WTC11 (cell line): ENCODE results near the gene PRTN3.
"Not testable (repeated sequence)": the region's sequence is repeated elsewhere in the genome, so short reads cannot be mapped to it uniquely, and the experiment has no call there.

Source experiments
- ATF3 ChIP-seq: sonication (generic); formaldehyde crosslinking; conservative IDR thresholded peaks from 2 replicates; pipeline ENCODE4 v1.8.1; 2022; ENCODE audit warnings: mild to moderate bottlenecking, missing genetic modification reagents
- CBFB ChIP-seq: sonication (generic); formaldehyde crosslinking; IDR thresholded peaks from 2 replicates; pipeline ENCODE4 v1.8.1; 2022; ENCODE audit warnings: mild to moderate bottlenecking, low read depth, missing genetic modification reagents
- GTF2I ChIP-seq: fragments of 250-450 bp; sonication (Bioruptor Pico); conservative IDR thresholded peaks from 2 replicates; pipeline ENCODE4 v1.4.0; 2021; ENCODE audit warnings: mild to moderate bottlenecking
- JAZF1 ChIP-seq: fragments of 250-450 bp; sonication (Bioruptor Pico); IDR thresholded peaks from 2 replicates; pipeline ENCODE4 v1.9.0; 2021; ENCODE audit warnings: moderate library complexity, mild to moderate bottlenecking, inconsistent platforms
- NR3C1 ChIP-seq: sonication (generic); formaldehyde crosslinking; conservative IDR thresholded peaks from 2 replicates; pipeline ENCODE4 v1.8.1; 2023; ENCODE audit warnings: low read depth, mild to moderate bottlenecking, missing genetic modification reagents
- TEAD4 ChIP-seq: sonication (generic); formaldehyde crosslinking; IDR thresholded peaks from 2 replicates; pipeline ENCODE4 v1.8.0; 2022; ENCODE audit warnings: mild to moderate bottlenecking, missing genetic modification reagents
- ZNF317 ChIP-seq: sonication (generic); formaldehyde crosslinking; IDR thresholded peaks from 2 replicates; pipeline ENCODE4 v1.8.1; 2023; ENCODE audit warnings: low read depth, mild to moderate bottlenecking, moderate library complexity, missing genetic modification reagents, borderline replicate concordance
- ZNF416 ChIP-seq: fragments of 250-450 bp; sonication (Bioruptor Pico); IDR thresholded peaks from 2 replicates; pipeline ENCODE4 v1.9.0; 2021; ENCODE audit warnings: mild to moderate bottlenecking, inconsistent platforms
- ZNF512 ChIP-seq: sonication (generic); formaldehyde crosslinking; IDR thresholded peaks from 2 replicates; pipeline ENCODE4 v1.8.1; 2022; ENCODE audit warnings: missing genetic modification reagents, borderline replicate concordance
- TF ChIP-seq, protein P1 (sequence below): sonication (generic); formaldehyde crosslinking; IDR thresholded peaks from 2 replicates; pipeline ENCODE4 v1.8.1; 2023; ENCODE audit warnings: mild to moderate bottlenecking, missing genetic modification reagents
- TF ChIP-seq, protein P2 (sequence below): fragments of 200-600 bp; IDR thresholded peaks from 2 replicates; pipeline ENCODE4 v1.8.0; 2022; ENCODE audit warnings: antibody characterized with exemption
- TF ChIP-seq, protein P3 (sequence below): sonication (generic); formaldehyde crosslinking; IDR thresholded peaks from 2 replicates; pipeline ENCODE4 v1.8.0; 2022; ENCODE audit warnings: mild to moderate bottlenecking, missing genetic modification reagents
- TF ChIP-seq, protein P4 (sequence below): fragments of 250-450 bp; sonication (Bioruptor Pico); IDR thresholded peaks from 2 replicates; pipeline ENCODE4 v1.9.0; 2021; ENCODE audit warnings: moderate library complexity, mild to moderate bottlenecking, inconsistent platforms, borderline replicate concordance

- TF ChIP-seq GTF2I (CRISPR knock-in tag); ZNF512 (CRISPR knock-in tag); CBFB (CRISPR knock-in tag); NR3C1 (CRISPR knock-in tag); ZNF416; TEAD4 (CRISPR knock-in tag); ATF3 (CRISPR knock-in tag); ZNF317 (CRISPR knock-in tag); JAZF1 (CRISPR knock-in tag): not testable (repeated sequence)
- TF ChIP-seq, protein P1, sequence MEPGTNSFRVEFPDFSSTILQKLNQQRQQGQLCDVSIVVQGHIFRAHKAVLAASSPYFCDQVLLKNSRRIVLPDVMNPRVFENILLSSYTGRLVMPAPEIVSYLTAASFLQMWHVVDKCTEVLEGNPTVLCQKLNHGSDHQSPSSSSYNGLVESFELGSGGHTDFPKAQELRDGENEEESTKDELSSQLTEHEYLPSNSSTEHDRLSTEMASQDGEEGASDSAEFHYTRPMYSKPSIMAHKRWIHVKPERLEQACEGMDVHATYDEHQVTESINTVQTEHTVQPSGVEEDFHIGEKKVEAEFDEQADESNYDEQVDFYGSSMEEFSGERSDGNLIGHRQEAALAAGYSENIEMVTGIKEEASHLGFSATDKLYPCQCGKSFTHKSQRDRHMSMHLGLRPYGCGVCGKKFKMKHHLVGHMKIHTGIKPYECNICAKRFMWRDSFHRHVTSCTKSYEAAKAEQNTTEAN (CRISPR knock-in tag), result not testable (repeated sequence)
- TF ChIP-seq, protein P2, sequence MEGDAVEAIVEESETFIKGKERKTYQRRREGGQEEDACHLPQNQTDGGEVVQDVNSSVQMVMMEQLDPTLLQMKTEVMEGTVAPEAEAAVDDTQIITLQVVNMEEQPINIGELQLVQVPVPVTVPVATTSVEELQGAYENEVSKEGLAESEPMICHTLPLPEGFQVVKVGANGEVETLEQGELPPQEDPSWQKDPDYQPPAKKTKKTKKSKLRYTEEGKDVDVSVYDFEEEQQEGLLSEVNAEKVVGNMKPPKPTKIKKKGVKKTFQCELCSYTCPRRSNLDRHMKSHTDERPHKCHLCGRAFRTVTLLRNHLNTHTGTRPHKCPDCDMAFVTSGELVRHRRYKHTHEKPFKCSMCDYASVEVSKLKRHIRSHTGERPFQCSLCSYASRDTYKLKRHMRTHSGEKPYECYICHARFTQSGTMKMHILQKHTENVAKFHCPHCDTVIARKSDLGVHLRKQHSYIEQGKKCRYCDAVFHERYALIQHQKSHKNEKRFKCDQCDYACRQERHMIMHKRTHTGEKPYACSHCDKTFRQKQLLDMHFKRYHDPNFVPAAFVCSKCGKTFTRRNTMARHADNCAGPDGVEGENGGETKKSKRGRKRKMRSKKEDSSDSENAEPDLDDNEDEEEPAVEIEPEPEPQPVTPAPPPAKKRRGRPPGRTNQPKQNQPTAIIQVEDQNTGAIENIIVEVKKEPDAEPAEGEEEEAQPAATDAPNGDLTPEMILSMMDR, result not testable (repeated sequence)
- TF ChIP-seq, protein P3, sequence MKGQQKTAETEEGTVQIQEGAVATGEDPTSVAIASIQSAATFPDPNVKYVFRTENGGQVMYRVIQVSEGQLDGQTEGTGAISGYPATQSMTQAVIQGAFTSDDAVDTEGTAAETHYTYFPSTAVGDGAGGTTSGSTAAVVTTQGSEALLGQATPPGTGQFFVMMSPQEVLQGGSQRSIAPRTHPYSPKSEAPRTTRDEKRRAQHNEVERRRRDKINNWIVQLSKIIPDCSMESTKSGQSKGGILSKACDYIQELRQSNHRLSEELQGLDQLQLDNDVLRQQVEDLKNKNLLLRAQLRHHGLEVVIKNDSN (CRISPR knock-in tag), result not testable (repeated sequence)
- TF ChIP-seq, protein P4, sequence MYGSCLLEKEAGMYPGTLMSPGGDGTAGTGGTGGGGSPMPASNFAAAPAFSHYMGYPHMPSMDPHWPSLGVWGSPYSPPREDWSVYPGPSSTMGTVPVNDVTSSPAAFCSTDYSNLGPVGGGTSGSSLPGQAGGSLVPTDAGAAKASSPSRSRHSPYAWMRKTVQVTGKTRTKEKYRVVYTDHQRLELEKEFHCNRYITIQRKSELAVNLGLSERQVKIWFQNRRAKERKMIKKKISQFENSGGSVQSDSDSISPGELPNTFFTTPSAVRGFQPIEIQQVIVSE (CRISPR knock-in tag), result not testable (repeated sequence)
Observed at GRCh38 chr19:842802-843179, 2.0 kb downstream of the PRTN3 start.
